IPS DF 6.9 (cell line): ENCODE results near the gene ALS2.

Experiments used
- DNase-seq: peaks from one replicate; pipeline ENCODE4 v3.0.0-alpha.2; 2013; ENCODE audit warnings: low read depth, low spot score
- H3K27ac ChIP-seq: one replicate; pipeline ENCODE4 v1.5.1; 2013; ENCODE audit warnings: low read length, control low read depth
- H3K27me3 ChIP-seq: 2 replicates; pipeline ENCODE4 v1.6.1; 2013; ENCODE audit warnings: mild to moderate bottlenecking, low read length; ENCODE audit not compliant: control insufficient read depth, insufficient read depth
- H3K36me3 ChIP-seq: 2 replicates; pipeline ENCODE4 v1.6.1; 2013; ENCODE audit warnings: low read length; ENCODE audit not compliant: control insufficient read depth, insufficient read depth
- H3K4me1 ChIP-seq: 2 replicates; pipeline ENCODE4 v1.6.1; 2013; ENCODE audit warnings: low read length; ENCODE audit not compliant: control insufficient read depth, insufficient read depth
- H3K4me3 ChIP-seq: 2 replicates; pipeline ENCODE4 v1.5.1; 2013; ENCODE audit warnings: mild to moderate bottlenecking, low read length
- H3K9me3 ChIP-seq: 2 replicates; pipeline ENCODE4 v1.6.1; 2013; ENCODE audit warnings: low read length, inconsistent platforms; ENCODE audit not compliant: control insufficient read depth, insufficient read depth
- WGBS: extraction: QIAGEN DNeasy Blood & Tissue Kit; methylation state at CpG from one replicate; pipeline ENCODE4 v1.1.7; 2013; ENCODE audit warnings: mixed read lengths, missing lambda C conversion rate; ENCODE audit not compliant: insufficient read length, insufficient coverage; 5-methylcytosine and 5-hydroxymethylcytosine counted together

ALS2 gene

DNA sequence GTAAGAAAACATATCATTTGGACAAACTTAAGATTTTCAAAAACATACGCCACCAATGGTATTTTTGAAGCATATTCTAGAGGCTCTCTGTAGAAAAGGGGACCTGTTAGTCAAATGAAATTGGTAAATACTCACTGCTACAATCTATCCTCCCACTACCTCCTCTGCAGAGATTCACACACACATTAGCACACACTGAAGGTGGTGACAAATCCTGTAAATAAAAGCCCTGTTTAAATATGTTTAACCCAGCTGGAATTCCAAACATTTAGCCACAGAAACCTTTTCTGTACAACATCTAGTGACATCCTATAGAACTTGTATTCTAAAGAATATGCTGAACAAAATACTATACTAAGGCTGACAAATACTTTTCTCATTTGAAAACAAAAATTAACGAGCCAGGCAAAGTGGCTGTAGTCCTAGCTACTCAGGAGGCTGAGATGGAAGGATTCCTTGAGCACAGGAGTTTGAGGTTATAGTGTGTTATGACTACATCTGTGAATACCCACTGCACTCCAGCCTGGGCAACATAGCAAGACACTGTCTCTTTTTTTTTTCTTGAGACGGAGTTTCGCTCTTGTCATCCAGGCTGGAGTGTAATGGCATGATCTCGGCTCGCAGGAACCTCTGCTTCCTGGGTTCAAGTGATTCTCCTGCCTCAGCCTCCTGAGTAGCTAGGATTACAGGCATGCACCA lies 25.9 kb downstream of the ALS2 start:
- Histone ChIP-seq H3K4me3 (no peak overlapping the region), H3K27ac (no peak overlapping the region), H3K36me3 (no peaks in the 10 kb centered on the region), H3K9me3 (no peaks in the 10 kb centered on the region), H3K4me1 (no peaks in the 10 kb centered on the region), H3K27me3 (no peaks in the 10 kb centered on the region)
- no CpG with 5 or more reads among the region's 6 CpGs for WGBS
- no peak for DNase-seq

DNA sequence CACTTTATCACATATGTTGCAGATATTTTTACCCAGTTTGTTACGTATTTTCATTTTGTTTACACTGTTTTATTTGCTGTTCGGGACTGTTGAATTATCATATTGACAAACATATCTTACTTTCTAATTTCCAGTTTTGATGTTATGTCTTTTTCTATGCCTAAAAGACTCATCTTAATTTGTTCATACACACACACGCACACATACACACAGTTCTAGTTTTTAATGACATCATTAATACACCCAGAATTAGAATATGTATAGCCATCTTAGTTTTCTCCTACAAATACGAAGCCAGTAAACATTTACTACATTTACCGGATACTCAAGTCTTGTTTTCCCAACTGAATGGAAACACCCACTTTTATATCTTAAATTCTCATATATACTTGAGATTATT lies 29.2 kb downstream of the ALS2 start:
- Histone ChIP-seq H3K27ac (no peak overlapping the region), H3K36me3 (peaks cover under 1% of the 10 kb centered on the region; the same call in 1 of the 2 replicates), H3K9me3 (no peaks in the 10 kb centered on the region), H3K4me1 (no peaks in the 10 kb centered on the region), H3K27me3 (no peaks in the 10 kb centered on the region), H3K4me3 (no peak overlapping the region)
- DNase-seq: no peak
- 100% methylated on average over 1 of the region's 5 CpGs for WGBS

DNA sequence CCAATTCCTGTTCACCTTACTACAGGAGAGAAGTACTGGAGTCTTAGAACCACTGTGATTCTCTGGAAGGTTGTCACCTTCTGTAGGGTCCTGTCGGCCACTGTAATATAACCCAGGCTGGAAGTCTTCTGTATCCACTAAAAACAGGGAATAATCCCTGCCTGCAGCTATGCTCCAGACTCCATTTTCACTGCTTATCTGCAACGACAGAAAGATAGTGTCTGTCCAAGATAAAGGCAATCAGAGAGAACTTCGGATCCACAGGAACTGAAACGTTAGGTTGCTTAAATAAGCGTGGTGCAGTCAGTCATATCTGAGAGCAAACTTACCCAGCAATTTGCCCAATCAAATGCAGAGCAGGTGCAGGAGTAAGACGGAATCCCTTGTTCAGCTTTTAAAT lies 34.2 kb downstream of the ALS2 start:
- no CpG with 5 or more reads among the region's 6 CpGs for WGBS
- Histone ChIP-seq H3K4me1 (no peaks in the 10 kb centered on the region), H3K4me3 (no peak overlapping the region), H3K27me3 (no peaks in the 10 kb centered on the region), H3K9me3 (no peaks in the 10 kb centered on the region), H3K36me3 (peaks cover 7% of the 10 kb centered on the region; the same call in 1 of the 2 replicates), H3K27ac (no peak overlapping the region)
- DNase-seq: no peak

DNA sequence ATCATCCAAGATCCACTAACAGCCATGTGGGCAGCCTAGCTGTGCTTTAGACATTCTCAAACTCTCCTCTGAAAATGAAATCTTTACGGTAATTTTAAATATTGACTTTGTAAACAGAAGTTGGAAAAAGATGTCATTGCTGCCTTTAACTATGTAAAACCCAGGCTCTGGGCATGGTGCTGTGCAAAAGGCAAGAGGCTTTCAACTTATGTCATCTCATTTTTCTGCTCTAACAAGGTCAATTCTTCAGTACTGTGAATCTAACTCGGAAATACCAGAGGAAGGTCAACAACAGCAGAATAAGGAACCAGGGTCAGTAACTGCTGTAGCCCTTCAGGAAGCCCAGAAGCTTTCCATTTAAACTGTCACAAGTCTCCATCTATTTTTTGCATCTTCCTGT lies 45.2 kb downstream of the ALS2 start:
- H3K27me3 ChIP-seq: no peaks in the 10 kb centered on the region
- peaks cover 2% of the 10 kb centered on the region; the same call in 1 of the 2 replicates for H3K4me1 ChIP-seq
- H3K27ac ChIP-seq: no peak overlapping the region
- no peak for DNase-seq
- no peaks in the 10 kb centered on the region for H3K9me3 ChIP-seq
- WGBS: no CpG with 5 or more reads among the region's 2 CpGs
- H3K4me3 ChIP-seq: no peak overlapping the region
- H3K36me3 ChIP-seq: no peaks in the 10 kb centered on the region; the same call in 1 of the 2 replicates

DNA sequence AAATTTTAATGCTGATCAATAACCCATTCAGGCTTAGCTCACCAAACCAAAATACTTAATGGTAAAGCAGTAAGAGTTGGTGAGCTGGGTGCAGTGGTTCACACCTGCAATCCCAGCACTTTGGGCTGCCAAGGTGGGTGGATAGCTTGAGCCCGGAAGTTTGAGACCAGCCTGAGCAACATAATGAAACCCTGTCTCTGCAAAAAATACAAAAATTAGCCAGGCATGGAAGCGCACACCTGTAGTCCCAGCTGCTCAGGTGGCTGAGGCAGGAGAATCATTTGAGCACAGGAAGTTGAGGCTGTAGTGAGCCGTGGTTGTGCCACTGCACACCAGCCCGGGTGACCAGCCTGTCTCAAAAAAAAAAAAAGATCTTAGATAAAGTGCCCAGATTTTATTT lies 46.6 kb downstream of the ALS2 start:
- Histone ChIP-seq H3K36me3 (no peaks in the 10 kb centered on the region; the same call in 1 of the 2 replicates), H3K9me3 (no peaks in the 10 kb centered on the region), H3K4me3 (no peak overlapping the region), H3K27me3 (no peaks in the 10 kb centered on the region), H3K27ac (no peak overlapping the region), H3K4me1 (peaks cover 2% of the 10 kb centered on the region; the same call in 1 of the 2 replicates)
- no peak for DNase-seq
- WGBS: no CpG with 5 or more reads among the region's 4 CpGs

DNA sequence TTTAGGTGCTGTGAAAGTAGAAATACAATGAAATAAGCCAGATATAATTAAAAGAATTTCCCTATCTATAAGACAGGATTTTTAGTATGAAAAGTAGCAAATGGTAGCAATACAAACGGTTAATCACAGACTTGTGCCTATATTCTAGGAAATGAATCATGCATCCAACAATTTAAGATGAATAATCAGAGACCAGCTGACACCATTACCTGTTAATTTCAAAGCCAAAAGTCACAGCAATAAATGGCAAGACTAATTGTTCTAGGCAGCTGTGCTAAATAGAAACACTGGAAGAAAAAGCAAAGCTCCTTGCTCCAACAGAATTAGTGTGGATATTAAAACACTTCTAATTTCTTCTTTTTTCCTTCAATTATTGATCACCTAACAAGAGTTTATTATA lies 47.2 kb downstream of the ALS2 start:
- H3K36me3 ChIP-seq: no peaks in the 10 kb centered on the region; the same call in 1 of the 2 replicates
- no peaks in the 10 kb centered on the region for H3K27me3 ChIP-seq
- DNase-seq: no peak
- peaks cover 2% of the 10 kb centered on the region; the same call in 1 of the 2 replicates for H3K4me1 ChIP-seq
- no peak overlapping the region for H3K27ac ChIP-seq
- no peak overlapping the region for H3K4me3 ChIP-seq
- no peaks in the 10 kb centered on the region for H3K9me3 ChIP-seq
- no CpG with 5 or more reads among the region's 1 CpG for WGBS

DNA sequence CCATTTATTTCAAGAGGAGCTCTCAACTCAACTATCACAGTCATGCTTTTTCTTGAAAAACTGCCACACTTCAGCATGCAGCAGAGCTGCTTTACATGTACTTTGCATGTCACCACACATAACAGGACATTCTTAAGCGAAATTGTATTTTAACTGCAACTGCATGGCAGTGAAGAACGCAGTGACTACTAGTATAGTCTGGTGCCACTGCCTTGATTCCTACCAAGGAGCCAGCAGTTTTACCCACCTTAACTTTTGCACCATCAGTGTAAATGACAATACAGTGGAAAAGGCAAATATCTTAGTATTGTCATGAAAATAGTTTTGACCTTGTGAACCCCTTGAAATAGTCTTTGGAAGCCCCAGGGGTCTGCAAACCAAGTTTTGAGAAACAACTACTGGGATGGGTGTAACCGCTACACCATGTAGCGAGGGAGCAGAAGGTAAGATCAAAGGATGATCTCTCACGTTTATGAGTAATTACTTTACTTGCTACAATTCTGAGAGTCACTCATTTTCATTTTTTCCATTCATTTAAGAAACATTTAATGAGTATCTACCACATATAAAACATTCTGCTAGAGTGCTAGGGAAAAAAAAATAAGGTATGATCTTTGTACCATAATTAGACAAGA lies 50.0 kb downstream of the ALS2 start:
- no peaks in the 10 kb centered on the region for H3K9me3 ChIP-seq
- DNase-seq: no peak
- H3K27ac ChIP-seq: no peak overlapping the region
- WGBS: no CpG with 5 or more reads among the region's 5 CpGs
- H3K27me3 ChIP-seq: no peaks in the 10 kb centered on the region
- peaks cover 8% of the 10 kb centered on the region for H3K36me3 ChIP-seq
- peaks cover 2% of the 10 kb centered on the region; the same call in 1 of the 2 replicates for H3K4me1 ChIP-seq
- no peak overlapping the region for H3K4me3 ChIP-seq

DNA sequence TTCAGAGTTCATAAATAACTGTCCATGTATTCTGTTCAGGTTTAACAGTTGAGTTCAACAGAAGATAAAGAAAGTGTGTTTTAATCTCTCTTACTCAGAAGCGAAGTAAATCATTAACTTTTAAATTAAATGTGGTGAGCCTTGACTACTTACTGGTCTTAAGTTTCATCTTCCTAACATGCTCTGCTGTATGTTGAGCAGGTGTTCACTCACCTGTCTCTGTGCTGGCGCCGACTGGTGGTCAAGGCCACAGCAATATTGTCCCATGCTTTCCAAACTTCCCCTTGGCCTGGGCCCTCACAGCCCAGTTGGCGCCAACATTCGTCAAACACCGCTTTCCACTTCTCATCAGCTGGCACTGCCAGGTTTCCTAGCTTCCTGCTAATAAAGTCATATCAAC lies 65.3 kb downstream of the ALS2 start:
- WGBS: no CpG with 5 or more reads among the region's 6 CpGs
- no peaks in the 10 kb centered on the region for H3K9me3 ChIP-seq
- H3K27ac ChIP-seq: no peak overlapping the region
- H3K4me1 ChIP-seq: no peaks in the 10 kb centered on the region
- H3K36me3 ChIP-seq: peaks cover 9% of the 10 kb centered on the region
- no peak for DNase-seq
- H3K27me3 ChIP-seq: no peaks in the 10 kb centered on the region
- H3K4me3 ChIP-seq: no peak overlapping the region

DNA sequence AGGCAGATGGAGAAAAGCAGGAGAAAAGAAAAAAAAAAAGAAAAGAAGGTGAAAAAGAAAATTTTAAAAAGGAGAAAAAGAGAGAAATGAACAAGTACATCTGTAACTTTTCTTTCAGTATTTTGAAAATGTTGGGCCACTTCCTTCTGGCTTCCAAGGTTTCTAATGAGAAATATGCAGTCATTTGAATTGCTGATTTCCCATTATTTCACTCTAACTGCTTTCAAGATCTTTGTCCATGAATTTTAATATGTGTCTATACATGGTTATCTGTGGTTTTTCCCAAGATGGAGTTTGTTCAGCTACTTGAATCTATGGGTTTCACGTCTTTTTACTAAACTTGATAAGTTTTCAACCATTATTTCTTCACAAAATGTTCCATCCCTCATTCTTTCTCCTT lies 68.0 kb downstream of the ALS2 start:
- H3K4me3 ChIP-seq: no peak overlapping the region
- no peaks in the 10 kb centered on the region for H3K4me1 ChIP-seq
- H3K9me3 ChIP-seq: no peaks in the 10 kb centered on the region
- H3K27ac ChIP-seq: no peak overlapping the region
- H3K27me3 ChIP-seq: no peaks in the 10 kb centered on the region
- H3K36me3 ChIP-seq: peaks cover 12% of the 10 kb centered on the region
- no CpG with 5 or more reads among the region's 1 CpG for WGBS
- DNase-seq: no peak

DNA sequence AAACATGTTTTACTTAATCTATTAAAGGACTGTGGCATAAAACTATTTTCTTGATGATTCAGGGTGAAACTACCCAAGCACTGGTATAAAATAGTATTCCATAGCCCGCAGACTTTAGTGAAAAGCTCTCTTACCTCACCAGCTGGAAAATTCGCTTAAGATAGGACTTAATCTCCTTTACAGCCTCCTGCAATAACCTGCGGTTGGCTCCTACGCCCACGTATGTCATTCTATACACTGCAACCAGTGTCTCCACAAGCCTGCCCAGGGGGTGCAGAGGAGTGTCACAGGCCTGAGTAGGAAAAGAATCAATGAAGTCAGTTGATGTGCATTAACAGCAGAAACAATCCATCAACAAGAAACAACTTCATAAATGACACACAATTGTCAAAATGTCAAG lies 71.0 kb downstream of the ALS2 start:
- DNase-seq: no peak
- no peaks in the 10 kb centered on the region for H3K27me3 ChIP-seq
- H3K4me1 ChIP-seq: no peaks in the 10 kb centered on the region
- no peak overlapping the region for H3K27ac ChIP-seq
- no CpG with 5 or more reads among the region's 5 CpGs for WGBS
- H3K9me3 ChIP-seq: no peaks in the 10 kb centered on the region
- H3K4me3 ChIP-seq: no peak overlapping the region
- H3K36me3 ChIP-seq: peaks cover 12% of the 10 kb centered on the region

DNA sequence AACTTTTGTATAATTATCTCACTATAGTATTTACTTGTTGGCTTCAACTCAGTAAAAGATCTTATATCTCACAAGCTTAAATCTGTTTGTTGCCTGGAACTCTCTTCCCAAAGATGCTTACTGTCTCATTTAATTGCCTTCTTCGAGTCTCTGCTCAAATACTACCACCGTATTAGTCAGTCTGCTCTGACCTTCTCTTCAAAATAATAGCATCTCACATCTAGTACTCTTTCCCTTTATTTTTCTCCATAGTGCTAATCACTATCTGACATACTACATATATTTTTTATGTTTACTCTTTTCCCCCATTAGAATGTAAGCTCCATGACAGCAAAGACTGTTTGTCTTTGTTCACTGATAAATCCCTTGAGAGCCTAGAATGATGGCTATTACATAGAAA lies 71.7 kb downstream of the ALS2 start:
- Histone ChIP-seq H3K4me3 (no peak overlapping the region), H3K36me3 (peaks cover 5% of the 10 kb centered on the region), H3K27me3 (no peaks in the 10 kb centered on the region), H3K27ac (no peak overlapping the region), H3K4me1 (no peaks in the 10 kb centered on the region), H3K9me3 (no peaks in the 10 kb centered on the region)
- WGBS: no CpG with 5 or more reads among the region's 2 CpGs
- no peak for DNase-seq
